DOHH2 (cell line): ENCODE data around the gene ATG4A.

ENCODE experiments used
- H3F3A ChIP-seq: fragments of 200-600 bp; sonication (generic), shearing (Covaris generic); 2 replicates; pipeline ENCODE4 v1.6.0; 2016; ENCODE audit warnings: antibody characterized with exemption, mild to moderate bottlenecking; ENCODE audit not compliant: control insufficient read depth, insufficient read depth
- H3K27ac ChIP-seq: fragments of 200-600 bp; sonication (generic); 2 replicates; pipeline ENCODE4 v1.5.1; 2014; ENCODE audit warnings: low read depth, mild to moderate bottlenecking, low read length, moderate library complexity
- H3K27me3 ChIP-seq: fragments of 200-600 bp; sonication (generic); 2 replicates; pipeline ENCODE4 v1.6.1; 2014; ENCODE audit warnings: mild to moderate bottlenecking, low read length, mixed read lengths; ENCODE audit not compliant: control insufficient read depth
- H3K36me3 ChIP-seq: fragments of 200-600 bp; sonication (generic); 2 replicates; pipeline ENCODE4 v1.6.1; 2014; ENCODE audit warnings: mild to moderate bottlenecking, low read length, moderate library complexity, mixed read lengths; ENCODE audit not compliant: control insufficient read depth
- H3K4me1 ChIP-seq: fragments of 200-600 bp; sonication (generic); 2 replicates; pipeline ENCODE4 v1.6.1; 2014; ENCODE audit warnings: mild to moderate bottlenecking, low read length, mixed read lengths; ENCODE audit not compliant: control insufficient read depth
- H3K4me2 ChIP-seq: fragments of 200-600 bp; sonication (generic); 2 replicates; pipeline ENCODE4 v1.6.0; 2014; ENCODE audit warnings: mild to moderate bottlenecking, low read length, moderate library complexity
- H3K4me3 ChIP-seq: fragments of 200-600 bp; sonication (generic); 2 replicates; pipeline ENCODE4 v1.5.1; 2014; ENCODE audit warnings: mild to moderate bottlenecking, low read length, mixed read lengths
- H3K79me2 ChIP-seq: fragments of 200-600 bp; sonication (generic); 2 replicates; pipeline ENCODE4 v1.6.1; 2014; ENCODE audit warnings: mild to moderate bottlenecking, low read length, mixed read lengths; ENCODE audit not compliant: control insufficient read depth
- H3K9me2 ChIP-seq: fragments of 200-600 bp; sonication (generic); replicated peaks from 2 replicates; pipeline ENCODE4 v1.6.1; 2014; ENCODE audit warnings: mild to moderate bottlenecking, low read length, mixed read lengths; ENCODE audit not compliant: control insufficient read depth
- H3K9me3 ChIP-seq: fragments of 200-600 bp; sonication (generic); 2 replicates; pipeline ENCODE4 v1.6.1; 2014; ENCODE audit warnings: antibody characterized with exemption, low read length, mixed read lengths; ENCODE audit not compliant: control insufficient read depth, insufficient read depth
- H4K20me1 ChIP-seq: fragments of 200-600 bp; sonication (generic); 2 replicates; pipeline ENCODE4 v1.6.0; 2014; ENCODE audit warnings: low read depth, mild to moderate bottlenecking, antibody characterized with exemption, low read length, moderate library complexity; ENCODE audit not compliant: control insufficient read depth, insufficient read depth
- CTCF ChIP-seq: fragments of 200-600 bp; sonication (generic); IDR thresholded peaks from one replicate; pipeline ENCODE4 v1.5.1; 2014; ENCODE audit warnings: antibody characterized with exemption, mild to moderate bottlenecking, low read depth, low read length; ENCODE audit not compliant: poor library complexity, severe bottlenecking
- EZH2phosphoT487 ChIP-seq: fragments of 200-600 bp; sonication (generic); IDR thresholded peaks from 2 replicates; pipeline ENCODE4 v1.6.1; 2017; ENCODE audit warnings: borderline replicate concordance, mild to moderate bottlenecking, antibody characterized with exemption, low read length, moderate library complexity, mixed read lengths

ATG4A gene

GRCh38 chrX:108157628-108158027 is 66.0 kb downstream of the ATG4A start:
- H3K27ac ChIP-seq, result no peak overlapping the region
- H3K4me2 ChIP-seq, result no peak overlapping the region
- H3K4me1 ChIP-seq, result no peaks in the 10 kb centered on the region
- H3K4me3 ChIP-seq, result no peak overlapping the region
- H3K79me2 ChIP-seq, result no peaks in the 10 kb centered on the region
- no peaks in the 10 kb centered on the region for H3K9me2 ChIP-seq
- no peak for TF ChIP-seq EZH2phosphoT487
- no peaks in the 10 kb centered on the region for H3K9me3 ChIP-seq
- no peaks in the 10 kb centered on the region for H3K36me3 ChIP-seq
- H4K20me1 ChIP-seq, result no peaks in the 10 kb centered on the region
- H3K27me3 ChIP-seq, result no peaks in the 10 kb centered on the region
- H3F3A ChIP-seq, result no peaks in the 10 kb centered on the region

- no peaks in the 10 kb centered on the region for H3F3A ChIP-seq
- no peaks in the 10 kb centered on the region for H3K9me2 ChIP-seq
- H3K4me1 ChIP-seq, result no peaks in the 10 kb centered on the region
- no peaks in the 10 kb centered on the region for H4K20me1 ChIP-seq
- no peak for TF ChIP-seq CTCF
- no peak for TF ChIP-seq EZH2phosphoT487
- H3K4me3 ChIP-seq, result no peak overlapping the region
- H3K27me3 ChIP-seq, result no peaks in the 10 kb centered on the region
- no peak overlapping the region for H3K4me2 ChIP-seq
- H3K36me3 ChIP-seq, result no peaks in the 10 kb centered on the region
- no peaks in the 10 kb centered on the region for H3K9me3 ChIP-seq
- no peaks in the 10 kb centered on the region for H3K79me2 ChIP-seq
- H3K27ac ChIP-seq, result no peak overlapping the region
Observed at GRCh38 chrX:108159028-108159670, 67.6 kb downstream of the ATG4A start.

GRCh38 chrX:108160309-108160708 is 68.7 kb downstream of the ATG4A start:
- Histone ChIP-seq H3K27me3 (no peaks in the 10 kb centered on the region), H3K4me1 (no peaks in the 10 kb centered on the region), H3K4me3 (no peak overlapping the region), H4K20me1 (no peaks in the 10 kb centered on the region), H3K9me3 (no peaks in the 10 kb centered on the region), H3K79me2 (no peaks in the 10 kb centered on the region), H3K36me3 (no peaks in the 10 kb centered on the region), H3K4me2 (no peak overlapping the region), H3K27ac (no peak overlapping the region), H3K9me2 (no peaks in the 10 kb centered on the region), H3F3A (no peaks in the 10 kb centered on the region)
- TF ChIP-seq CTCF (no peak), EZH2phosphoT487 (no peak)

- H3K27me3 ChIP-seq, result no peaks in the 10 kb centered on the region
- no peak overlapping the region for H3K4me2 ChIP-seq
- no peaks in the 10 kb centered on the region for H3K9me2 ChIP-seq
- TF ChIP-seq EZH2phosphoT487 (no peak), CTCF (no peak)
- no peaks in the 10 kb centered on the region for H3F3A ChIP-seq
- no peak overlapping the region for H3K27ac ChIP-seq
- H3K4me3 ChIP-seq, result no peak overlapping the region
- no peaks in the 10 kb centered on the region for H3K79me2 ChIP-seq
- H4K20me1 ChIP-seq, result no peaks in the 10 kb centered on the region
- H3K4me1 ChIP-seq, result no peaks in the 10 kb centered on the region
- H3K36me3 ChIP-seq, result no peaks in the 10 kb centered on the region
- H3K9me3 ChIP-seq, result no peaks in the 10 kb centered on the region
Observed at GRCh38 chrX:108162265-108162664, 70.7 kb downstream of the ATG4A start.
